Measurements from ENCODE around the gene FLVCR2. TPM values are rescaled to one million over a fixed set of nuclear protein-coding genes. Genes with fewer than 3 reads are reported as not detected.

The FLVCR2 gene
- total RNA-seq, 1 donor from 2014 or later: 3.2 TPM

- H3K36me3 ChIP-seq: peaks cover 44% of the 10 kb centered on the region
- H3K27ac ChIP-seq (replicated peaks): no peak overlapping the region
- TF ChIP-seq CTCF (IDR thresholded peaks at IDR 0.05; ENCODE audit: borderline replicate concordance): no peak
- DNase-seq: no peak
- H3K9me3 ChIP-seq (replicated peaks): peaks cover 10% of the 10 kb centered on the region
- H3K4me3 ChIP-seq: no peak overlapping the region
- H3K27me3 ChIP-seq (ENCODE audit: low read depth): no peaks in the 10 kb centered on the region
- peaks cover 7% of the 10 kb centered on the region for H3K4me1 ChIP-seq
- intact Hi-C loops (cut with micrococcal nuclease): no loop called here
Observed at GRCh38 chr14:75697386-75697785, 119.0 kb downstream of the FLVCR2 start.

Other genes with a start within 250 kb of the FLVCR2 start
- 21.9 TPM for gene JDP2, start 150.6 kb upstream of the FLVCR2 start, total RNA-seq
- 0.93 TPM for gene BATF, start 56.2 kb upstream of the FLVCR2 start, total RNA-seq
- gene ERG28, start 82.3 kb downstream of the FLVCR2 start, total RNA-seq: 6.8 TPM
- 16.3 TPM for gene TTLL5, start 82.6 kb downstream of the FLVCR2 start, total RNA-seq